Uterus (tissue), 2 donors: ENCODE data around the gene CARD18.

Source experiments
- CTCF ChIP-seq, 4 experiments: fragments of 200-600 bp in 2 of 4; fragments of 450-650 bp in 2 of 4; sonication (generic) in 2 of 4; IDR thresholded peaks; one replicate each; pipeline ENCODE4 v1.5.1; 2016 to 2019; ENCODE audit warnings: antibody characterized with exemption in 4 of 4, mild to moderate bottlenecking in 2 of 4, moderate library complexity in 1 of 4
- POLR2A ChIP-seq, 2 donors: fragments of 450-650 bp; IDR thresholded peaks; one replicate each; pipeline ENCODE4 v1.6.1; 2016; ENCODE audit warnings: antibody characterized with exemption in 2 of 2, mild to moderate bottlenecking in 1 of 2, moderate library complexity in 1 of 2

- TF ChIP-seq POLR2A (IDR thresholded peaks at IDR 0.05) (no peak), CTCF (IDR thresholded peaks at IDR 0.05) (no peak)
These were observed 13.8 kb upstream of the CARD18 start for GRCh38 chr11:105153392-105153791.
